Activated B cell treated with CpG ODN at 0.5 μM for 24 hours (primary cell): Measurements from ENCODE around the gene ABRAXAS1. TPM values are rescaled to one million over a fixed set of nuclear protein-coding genes. Genes with fewer than 3 reads are reported as not detected.

Source experiments
- ATAC-seq: fragments of 200-7000 bp; cut with Tn5 transposase; one replicate; pipeline ENCODE4 v1.10.0; 2021; ENCODE audit warnings: low read depth, mild to moderate bottlenecking, moderate library complexity
- CTCF ChIA-PET: fragments of 350-600 bp; sonication (Branson Sonifier 250); formaldehyde crosslinking; loops from one replicate; lab custom pipeline; 2021; ENCODE audit warnings: antibody characterized with exemption; lab: Charles Lee
- POLR2A ChIA-PET: fragments of 350-600 bp; sonication (Branson Sonifier 250); formaldehyde crosslinking; loops from one replicate; lab custom pipeline; 2021; ENCODE audit warnings: antibody characterized with exemption; lab: Charles Lee
- DNase-seq: peaks from one replicate; pipeline ENCODE4 v3.0.0; 2022
- H3K27ac Mint-ChIP-seq: one replicate; pipeline ENCODE4 v1.8.0; 2020; ENCODE audit warnings: mixed read lengths
- H3K27me3 Mint-ChIP-seq: one replicate; pipeline ENCODE4 v1.8.0; 2021; ENCODE audit warnings: mixed read lengths
- H3K36me3 Mint-ChIP-seq: one replicate; pipeline ENCODE4 v1.8.0; 2021; ENCODE audit warnings: low read depth, mixed read lengths
- H3K4me1 Mint-ChIP-seq: one replicate; pipeline ENCODE4 v1.8.0; 2021; ENCODE audit warnings: mixed read lengths
- H3K4me3 Mint-ChIP-seq: one replicate; pipeline ENCODE4 v1.8.0; 2020; ENCODE audit warnings: mild to moderate bottlenecking, mixed read lengths
- H3K9me3 Mint-ChIP-seq: one replicate; pipeline ENCODE4 v1.8.0; 2020; ENCODE audit warnings: mixed read lengths
- CTCF ChIP-seq: fragments of 200-600 bp; IDR thresholded peaks from one replicate; pipeline ENCODE4 v1.8.0; 2022; ENCODE audit warnings: antibody characterized with exemption, mild to moderate bottlenecking
- intact Hi-C: fragments of 100-400 bp; cut with micrococcal nuclease; formaldehyde crosslinking; loops from one replicate; pipeline ENCODE4 v1.15.1; 2024
- total RNA-seq: library from RNA; stranded (reverse); gene quantifications from 2 replicates; pipeline ENCODE4 v1.2.3, GENCODE V29; 2022

ABRAXAS1 gene
- total RNA-seq, 1 donor from 2014 or later: 23.5 TPM

GRCh38 chr4:83438719-83439118, 46.2 kb downstream of the ABRAXAS1 start:
- Mint-ChIP-seq H3K36me3 (peaks cover 65% of the 10 kb centered on the region), H3K4me1 (peaks cover 37% of the 10 kb centered on the region), H3K27me3 (no peaks in the 10 kb centered on the region), H3K9me3 (no peaks in the 10 kb centered on the region), H3K4me3 (no peak overlapping the region), H3K27ac (peak overlapping the region; percentile 41)
- DNase-seq (no peak), ATAC-seq (no peak)
- intact Hi-C loops: no loop called here
- POLR2A ChIA-PET: interaction anchor here (0.7 to 1.8 kb wide), 2 partner anchors 16 to 87 kb away, joined by 4 to 9 read pairs; partner anchors contain the start of genes HELQ and MRPS18C
- CTCF ChIA-PET: no interaction called here
- TF ChIP-seq CTCF: no peak

GRCh38 chr4:83436680-83437079, 48.2 kb downstream of the ABRAXAS1 start:
- POLR2A ChIA-PET: no interaction called here
- H3K4me1 Mint-ChIP-seq: peaks cover 37% of the 10 kb centered on the region
- DNase-seq (no peak), ATAC-seq (no peak)
- CTCF ChIA-PET: no interaction called here
- H3K9me3 Mint-ChIP-seq: no peaks in the 10 kb centered on the region
- no peak overlapping the region for H3K27ac Mint-ChIP-seq
- peaks cover 52% of the 10 kb centered on the region for H3K36me3 Mint-ChIP-seq
- intact Hi-C loops: no loop called here
- no peak for TF ChIP-seq CTCF
- no peak overlapping the region for H3K4me3 Mint-ChIP-seq
- H3K27me3 Mint-ChIP-seq: no peaks in the 10 kb centered on the region

- CTCF ChIA-PET: no interaction called here
- Mint-ChIP-seq H3K27me3 (no peaks in the 10 kb centered on the region), H3K4me3 (no peak overlapping the region), H3K27ac (no peak overlapping the region), H3K4me1 (no peaks in the 10 kb centered on the region), H3K36me3 (peaks cover 52% of the 10 kb centered on the region), H3K9me3 (no peaks in the 10 kb centered on the region)
- ATAC-seq (no peak), DNase-seq (no peak)
- no peak for TF ChIP-seq CTCF
- POLR2A ChIA-PET: no interaction called here
- intact Hi-C loops: no loop called here
These were observed 53.7 kb downstream of the ABRAXAS1 start for GRCh38 chr4:83431200-83431599.

- ChIA-PET CTCF (no interaction called here), POLR2A (no interaction called here)
- ATAC-seq (no peak), DNase-seq (no peak)
- Mint-ChIP-seq H3K4me1 (no peaks in the 10 kb centered on the region), H3K4me3 (no peak overlapping the region), H3K36me3 (peaks cover 60% of the 10 kb centered on the region), H3K27me3 (no peaks in the 10 kb centered on the region), H3K9me3 (no peaks in the 10 kb centered on the region), H3K27ac (no peak overlapping the region)
- intact Hi-C loops: loop anchor here (10.0 kb wide), 1 partner anchor 53 kb away; no protein-coding TSS in a partner anchor
- TF ChIP-seq CTCF: no peak
These were observed 66.7 kb downstream of the ABRAXAS1 start for GRCh38 chr4:83418211-83418610.

GRCh38 chr4:83417566-83417965, 67.3 kb downstream of the ABRAXAS1 start:
- H3K4me1 Mint-ChIP-seq: no peaks in the 10 kb centered on the region
- CTCF ChIA-PET: interaction anchor here (0.6 kb wide), 1 partner anchor 49 kb away, joined by 4 read pairs; no protein-coding TSS in a partner anchor
- no peak for TF ChIP-seq CTCF
- intact Hi-C loops: loop anchor here (10.0 kb wide), 1 partner anchor 53 kb away; no protein-coding TSS in a partner anchor
- peaks cover 62% of the 10 kb centered on the region for H3K36me3 Mint-ChIP-seq
- DNase-seq (no peak), ATAC-seq (no peak)
- H3K27me3 Mint-ChIP-seq: no peaks in the 10 kb centered on the region
- POLR2A ChIA-PET: interaction anchor here (0.7 kb wide), 1 partner anchor 17 kb away, joined by 5 read pairs; no protein-coding TSS in a partner anchor
- H3K9me3 Mint-ChIP-seq: no peaks in the 10 kb centered on the region
- no peak overlapping the region for H3K4me3 Mint-ChIP-seq
- H3K27ac Mint-ChIP-seq: no peak overlapping the region
